ENCODE data around the gene DRGX.

DRGX gene

DNA sequence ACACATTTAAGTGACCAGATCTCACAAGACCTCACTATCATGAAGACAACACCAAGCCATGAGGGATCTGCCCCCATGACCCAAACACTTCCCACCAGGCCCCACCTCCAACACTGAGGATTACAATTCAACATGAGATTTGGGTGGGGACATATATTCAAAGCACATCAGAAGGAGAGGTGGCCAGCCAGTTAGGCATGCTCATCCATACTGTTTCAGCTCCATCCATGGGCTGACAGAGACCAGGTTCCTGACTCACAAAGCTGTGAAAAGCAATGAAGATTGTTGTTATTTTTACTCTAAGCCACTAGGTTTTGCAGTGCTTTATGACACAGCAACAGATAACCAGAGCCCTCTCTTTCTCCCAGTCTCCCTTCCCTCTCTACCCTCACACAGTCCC lies 60.9 kb downstream of the DRGX start:
- no peak for TF ChIP-seq ZNF274 (IDR thresholded peaks at IDR 0.05; ENCODE audit: low read depth, low read length)
- H3K4me3 ChIP-seq (ENCODE audit: low read length): no peak overlapping the region

DNA sequence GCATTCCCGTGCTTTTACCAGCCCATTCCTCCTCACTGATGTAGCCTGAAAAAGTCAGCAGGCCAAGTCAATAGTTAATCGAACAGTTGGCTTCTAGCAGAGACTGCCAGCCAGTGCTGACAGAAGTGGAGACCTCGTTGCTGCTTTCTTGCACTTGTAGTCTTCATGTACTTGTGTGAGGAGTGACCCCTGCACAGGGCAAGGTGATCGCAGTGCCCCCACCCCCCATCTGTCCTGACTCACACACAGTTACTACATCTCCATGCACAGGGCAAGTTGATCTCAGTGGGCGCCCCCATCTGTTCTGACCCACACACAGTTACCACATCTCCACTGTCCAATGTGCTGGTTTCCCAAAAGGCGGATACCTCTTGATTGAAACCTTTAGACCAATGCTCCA lies 62.7 kb downstream of the DRGX start:
- no peak overlapping the region for H3K4me3 ChIP-seq (ENCODE audit: low read length)
- TF ChIP-seq ZNF274 (IDR thresholded peaks at IDR 0.05; ENCODE audit: low read depth, low read length): no peak

DNA sequence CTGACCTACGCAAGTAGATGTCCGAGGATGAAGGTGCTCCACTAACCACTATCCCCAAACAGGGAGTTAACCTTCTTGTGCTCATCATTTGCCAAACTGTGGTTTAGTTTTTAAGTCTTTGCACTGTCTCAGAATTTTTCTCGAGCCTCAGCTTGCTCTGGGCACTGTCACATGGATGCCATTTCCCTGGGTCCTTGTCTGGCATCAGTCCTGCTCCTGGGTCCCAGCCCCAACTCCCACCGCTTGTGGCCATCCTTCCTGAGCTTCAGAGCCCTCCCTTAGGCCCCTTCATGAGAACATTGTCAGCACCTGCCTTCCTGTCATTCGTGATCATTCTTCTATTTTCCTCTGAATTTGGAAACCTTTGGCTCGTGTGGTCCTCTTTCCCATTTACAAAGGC lies 63.1 kb downstream of the DRGX start:
- TF ChIP-seq ZNF274 (IDR thresholded peaks at IDR 0.05; ENCODE audit: low read depth, low read length): no peak
- H3K4me3 ChIP-seq (ENCODE audit: low read length): no peak overlapping the region

DNA sequence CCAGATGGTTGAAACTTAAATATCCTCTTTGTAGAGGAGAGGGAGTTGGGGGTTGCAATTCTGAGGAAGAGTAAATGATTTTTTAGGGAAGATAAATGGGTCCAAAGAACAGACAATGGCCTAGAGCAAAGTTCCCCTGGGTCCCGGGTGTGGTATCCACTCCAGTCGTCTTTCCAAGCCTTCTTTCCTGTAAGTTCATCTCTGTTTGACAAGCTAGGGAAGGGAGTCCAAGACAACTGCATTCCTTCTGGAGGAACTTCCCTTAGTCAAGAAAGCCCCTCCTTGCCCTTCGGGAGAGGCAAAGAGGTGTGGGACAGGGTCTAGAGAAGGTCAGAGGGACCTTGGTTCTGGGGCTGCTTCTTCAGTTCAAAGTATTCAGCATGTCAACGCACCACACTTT lies 63.6 kb downstream of the DRGX start:
- H3K4me3 ChIP-seq (ENCODE audit: low read length): no peak overlapping the region

DNA sequence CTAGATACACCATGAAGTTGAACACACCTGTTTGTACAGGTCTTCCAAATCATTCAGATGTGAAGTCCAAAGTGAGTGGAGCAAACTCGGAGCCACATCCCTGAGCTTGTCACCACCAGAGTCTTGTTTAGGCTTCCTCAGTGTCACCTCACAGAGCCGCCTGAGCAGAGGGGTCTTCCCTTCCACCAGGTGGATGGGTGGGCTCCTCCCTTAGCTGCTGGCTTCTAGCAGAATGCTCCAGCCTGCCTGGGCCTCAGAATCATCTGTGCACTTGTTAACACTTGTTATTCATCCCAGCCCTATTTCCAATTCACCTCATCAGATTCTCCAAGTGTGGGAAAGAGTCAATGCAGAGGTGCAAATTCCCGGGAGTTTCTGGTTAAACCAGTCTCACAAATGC lies 64.5 kb downstream of the DRGX start:
- no peak overlapping the region for H3K4me3 ChIP-seq (ENCODE audit: low read length)
- no peak for TF ChIP-seq ZNF274 (IDR thresholded peaks at IDR 0.05; ENCODE audit: low read depth, low read length)

More for the DNA sequence above, 63.6 kb downstream of the DRGX start:
- TF ChIP-seq ZNF274 (IDR thresholded peaks at IDR 0.05; ENCODE audit: low read depth, low read length): no peak

DNA sequence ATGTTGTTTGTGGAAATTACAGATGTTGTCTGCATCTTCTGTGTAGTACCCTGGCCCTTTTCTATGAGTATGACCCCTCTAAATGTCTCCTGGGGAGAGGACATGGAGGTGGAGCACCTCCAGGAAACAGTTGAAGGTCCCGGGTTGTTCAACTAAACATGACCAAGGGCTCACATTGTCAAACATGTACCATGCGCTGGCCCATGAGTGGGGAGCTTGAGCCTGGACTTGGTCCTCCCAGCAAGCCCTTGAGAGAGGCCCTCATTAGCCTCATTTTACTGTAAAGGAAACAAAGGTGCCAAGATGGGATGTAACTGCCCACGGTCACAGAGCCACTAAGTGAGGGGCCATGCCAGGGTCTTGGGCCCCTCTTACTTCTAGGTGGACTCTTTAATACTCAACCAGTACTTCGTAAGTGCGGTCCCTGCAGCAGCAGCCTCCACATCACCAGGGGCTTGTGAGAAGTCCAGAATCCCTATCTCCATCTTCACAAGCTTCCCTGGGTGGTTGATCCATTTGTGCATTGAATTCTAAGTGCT lies 65.7 kb downstream of the DRGX start:
- TF ChIP-seq ZNF274 (IDR thresholded peaks at IDR 0.05; ENCODE audit: low read depth, low read length): no peak
- no peak overlapping the region for H3K4me3 ChIP-seq (ENCODE audit: low read length)

DNA sequence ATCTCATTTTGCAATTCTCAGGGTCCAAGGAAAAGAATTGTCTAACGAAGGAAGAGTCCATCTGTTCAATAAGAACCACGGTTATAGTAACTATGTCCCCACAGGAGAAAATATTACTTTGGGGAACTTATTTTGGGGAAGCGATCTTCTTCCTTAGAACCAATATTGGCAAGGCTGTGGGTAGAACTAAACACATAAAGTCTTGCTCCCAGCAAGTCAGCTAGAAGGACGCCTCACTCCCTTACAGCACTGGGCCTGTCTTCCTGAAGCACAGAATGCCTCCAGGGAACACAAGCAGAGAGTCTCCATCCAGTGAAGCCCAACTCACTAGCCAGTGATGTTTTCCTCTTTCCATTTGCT lies 66.8 kb downstream of the DRGX start:
- no peak for TF ChIP-seq ZNF274 (IDR thresholded peaks at IDR 0.05; ENCODE audit: low read depth, low read length)
- no peak overlapping the region for H3K4me3 ChIP-seq (ENCODE audit: low read length)

DNA sequence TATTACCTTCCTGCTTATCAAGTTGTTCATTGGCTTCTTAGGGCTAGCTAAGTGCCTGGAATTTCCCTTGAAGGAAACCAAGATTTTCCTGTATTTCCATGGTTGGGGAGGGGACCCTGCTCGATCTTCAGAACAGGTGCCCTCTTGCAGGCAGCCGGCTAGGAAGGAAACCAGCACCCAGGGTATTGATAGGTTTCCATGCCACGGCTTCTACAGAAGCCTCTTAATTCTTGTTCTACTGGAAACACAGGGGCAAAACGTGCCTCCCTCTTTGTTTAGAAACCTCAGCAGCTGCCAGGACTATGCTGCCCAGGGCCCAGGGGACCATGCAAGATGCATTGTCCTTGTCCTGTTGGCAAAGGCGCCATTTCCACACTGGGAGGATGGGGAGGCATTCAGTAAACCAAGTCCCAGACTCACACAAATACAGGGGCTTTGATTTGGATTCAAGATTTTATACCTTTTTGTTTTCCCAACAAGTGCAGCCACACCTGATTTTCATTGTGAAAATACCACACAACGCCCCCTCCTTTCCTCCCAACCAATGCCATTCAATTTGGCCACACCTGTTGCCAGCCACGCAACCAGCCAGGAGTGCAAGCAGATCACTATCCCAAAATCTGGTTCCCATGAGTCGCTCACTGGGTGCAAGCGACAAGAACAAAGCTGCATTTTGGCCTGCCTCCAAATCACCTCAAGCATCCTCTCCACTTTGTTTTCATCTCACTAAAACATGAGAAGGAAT lies 67.3 kb downstream of the DRGX start:
- no peak overlapping the region for H3K4me3 ChIP-seq (ENCODE audit: low read length)
- TF ChIP-seq ZNF274 (IDR thresholded peaks at IDR 0.05; ENCODE audit: low read depth, low read length): no peak

DNA sequence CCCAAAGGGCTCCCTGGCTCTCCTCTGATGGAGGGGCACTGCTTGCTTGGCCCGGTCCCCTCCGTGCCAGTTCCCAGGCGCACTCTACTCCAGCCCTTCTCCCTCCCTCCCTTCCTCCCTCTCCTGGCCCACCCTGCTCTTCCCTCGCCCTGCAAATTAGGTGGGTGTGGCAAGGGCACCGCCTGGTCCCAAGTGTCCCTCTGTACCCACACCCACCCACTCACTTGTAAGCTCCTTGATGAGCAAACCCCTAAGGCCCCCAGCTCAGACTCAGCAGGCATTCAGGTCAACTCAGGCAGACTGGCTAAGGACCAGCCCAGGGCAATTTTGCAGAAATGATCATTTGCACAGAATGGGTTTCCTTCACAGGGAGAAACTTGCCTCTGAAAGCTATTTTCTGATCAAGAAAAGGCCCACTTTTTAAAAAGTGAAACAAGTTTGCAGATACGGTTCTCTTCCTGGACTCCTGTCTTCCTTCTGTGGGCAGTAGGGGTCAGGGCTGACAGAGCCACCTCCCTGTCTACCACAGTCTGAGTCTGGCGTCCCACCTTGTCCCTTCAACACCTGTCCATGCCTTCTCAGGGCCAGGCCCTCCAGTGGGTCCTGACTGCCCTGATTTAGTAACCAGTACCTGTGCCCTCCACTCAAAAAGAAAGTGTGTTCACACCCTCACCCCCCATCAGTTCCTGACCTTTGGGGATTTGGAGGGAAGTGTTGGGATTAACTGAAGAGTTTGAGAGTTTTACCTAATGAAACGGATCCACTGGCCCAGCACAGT lies 68.7 kb downstream of the DRGX start:
- H3K4me3 ChIP-seq (ENCODE audit: low read length): no peak overlapping the region
- no peak for TF ChIP-seq ZNF274 (IDR thresholded peaks at IDR 0.05; ENCODE audit: low read depth, low read length)

DNA sequence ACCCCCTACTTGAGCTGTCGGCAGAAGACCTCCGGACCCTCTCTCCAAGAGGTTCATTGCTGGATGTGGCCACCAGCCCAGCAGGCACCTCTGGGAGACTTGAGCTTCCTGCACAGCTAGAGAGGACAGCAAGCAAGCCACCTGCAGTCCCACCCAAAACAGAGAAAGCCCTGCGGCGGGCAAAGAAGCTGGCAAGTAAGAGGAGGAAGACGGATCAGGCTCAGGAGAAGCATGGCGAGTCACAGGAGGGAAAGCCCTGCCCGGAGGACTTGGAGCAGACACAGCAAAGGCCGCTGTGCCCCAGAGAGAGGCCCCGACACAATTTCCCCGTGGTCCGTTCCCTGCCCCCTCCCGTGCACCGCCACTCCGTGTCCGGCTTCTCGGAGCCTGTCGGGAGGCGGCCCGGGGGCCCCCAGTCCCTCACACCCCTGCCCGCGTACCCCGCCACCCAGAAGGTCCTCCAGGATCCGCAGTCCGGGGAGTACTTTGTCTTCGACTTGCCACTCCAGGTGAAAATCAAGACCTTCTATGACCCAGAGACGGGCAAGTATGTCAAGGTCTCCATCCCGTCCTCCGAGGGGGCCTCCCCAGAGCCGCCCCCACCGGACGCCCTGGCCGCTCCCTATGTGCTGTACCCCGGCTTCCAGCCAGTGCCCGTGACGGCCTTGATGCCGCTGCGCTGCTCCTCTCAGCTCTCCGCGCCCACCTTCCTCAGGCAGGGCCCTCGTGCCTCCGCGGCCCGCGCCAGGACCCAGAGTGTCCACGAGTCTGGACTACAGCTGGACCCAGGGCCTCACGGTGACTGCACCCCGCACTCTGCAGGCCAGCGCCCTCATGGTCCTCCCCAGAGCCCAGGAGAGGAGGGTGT lies 69.7 kb downstream of the DRGX start:
- TF ChIP-seq ZNF274 (IDR thresholded peaks at IDR 0.05; ENCODE audit: low read depth, low read length): no peak
- H3K4me3 ChIP-seq (ENCODE audit: low read length): no peak overlapping the region

DNA sequence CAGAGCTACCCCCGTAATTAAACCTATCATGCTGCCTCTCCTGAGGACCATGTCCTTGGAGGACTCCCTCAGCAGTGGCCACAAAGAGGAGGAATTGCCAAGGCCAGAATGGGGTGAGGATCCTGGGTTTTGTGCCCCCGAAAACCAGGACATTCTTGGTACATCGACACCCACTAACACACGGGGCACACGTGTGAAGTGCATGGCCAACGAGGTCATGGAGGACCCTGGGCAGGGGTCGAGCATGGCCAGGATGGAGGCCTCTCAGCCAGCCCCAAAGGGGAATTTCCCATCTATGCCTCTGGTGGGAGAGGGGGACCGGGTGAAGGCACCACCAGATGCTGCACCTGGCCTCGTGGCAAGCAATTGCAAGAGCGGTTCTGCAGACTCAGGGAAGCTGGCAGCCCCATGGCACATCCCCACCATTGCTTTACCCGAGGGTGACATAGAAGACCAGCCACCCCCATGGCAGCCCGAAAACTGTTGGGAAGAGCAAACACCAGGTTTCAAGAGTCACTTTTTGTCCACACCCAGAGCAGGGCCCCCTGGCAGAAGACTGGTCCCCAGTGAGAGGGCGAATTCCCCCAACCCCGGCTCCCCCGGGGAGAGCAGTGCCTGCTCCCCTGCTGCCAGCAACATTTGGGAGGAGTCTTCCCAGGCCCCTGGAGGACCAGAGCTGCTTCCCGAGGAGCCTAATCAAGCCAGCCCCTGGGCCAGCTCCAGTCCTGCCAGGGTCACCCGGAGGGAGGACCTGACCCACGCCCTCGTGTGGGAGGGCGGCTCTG lies 70.6 kb downstream of the DRGX start:
- no peak for TF ChIP-seq ZNF274 (IDR thresholded peaks at IDR 0.05; ENCODE audit: low read depth, low read length)
- no peak overlapping the region for H3K4me3 ChIP-seq (ENCODE audit: low read length)

DNA sequence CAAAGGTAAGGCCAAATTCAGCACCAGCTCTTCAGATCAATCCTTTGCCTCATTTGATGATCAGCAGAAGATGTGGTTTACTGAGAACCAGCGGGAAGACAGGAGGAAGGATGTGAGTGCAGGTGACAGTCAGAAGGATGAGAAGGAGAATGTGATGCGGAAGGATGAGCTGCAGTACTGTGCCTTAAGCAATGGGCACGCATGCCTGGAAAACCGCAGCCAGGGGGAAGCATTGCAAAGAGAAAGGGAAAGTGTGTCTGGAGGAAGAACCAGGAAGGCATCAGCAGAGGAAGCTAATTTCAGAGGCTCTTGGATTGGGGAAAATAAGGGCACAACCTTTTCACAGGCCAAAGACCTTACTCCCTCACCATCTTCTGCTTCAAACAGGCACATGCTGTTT lies 71.2 kb downstream of the DRGX start:
- H3K4me3 ChIP-seq (ENCODE audit: low read length): no peak overlapping the region
- no peak for TF ChIP-seq ZNF274 (IDR thresholded peaks at IDR 0.05; ENCODE audit: low read depth, low read length)

DNA sequence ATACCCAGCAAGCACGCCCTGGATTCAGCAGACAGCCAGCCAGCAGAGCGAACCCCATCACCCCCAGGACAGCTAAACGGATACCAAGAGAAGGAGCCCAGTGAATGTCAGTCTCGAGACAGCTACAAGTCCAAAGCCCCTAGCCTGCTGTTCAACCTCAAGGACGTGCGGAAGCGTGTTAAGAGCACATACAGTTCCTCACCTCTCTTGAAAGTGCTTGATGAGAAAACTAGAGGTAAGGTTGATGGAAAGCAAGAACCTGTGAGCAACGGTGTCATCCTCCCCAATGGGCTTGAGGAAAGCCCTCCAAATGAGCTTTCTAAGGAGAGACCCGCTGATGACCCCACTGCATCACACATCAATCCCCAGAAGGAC lies 72.0 kb downstream of the DRGX start:
- H3K4me3 ChIP-seq (ENCODE audit: low read length): no peak overlapping the region
- no peak for TF ChIP-seq ZNF274 (IDR thresholded peaks at IDR 0.05; ENCODE audit: low read depth, low read length)

Data from GM08714 (cell line).